GM12801 (cell line): ENCODE data around the gene STK24.

ENCODE experiments used
- CTCF ChIP-seq: IDR thresholded peaks from one replicate; pipeline ENCODE4 v1.5.1; 2011; ENCODE audit warnings: control low read depth; ENCODE audit not compliant: insufficient read length; ENCODE audit errors: extremely low read depth

Gene STK24

GRCh38 chr13:98565726-98566565 is 11.0 kb downstream of the STK24 start:
- no peak for TF ChIP-seq CTCF

- no peak for TF ChIP-seq CTCF
Observed at GRCh38 chr13:98564204-98564603, 12.7 kb downstream of the STK24 start.

- TF ChIP-seq CTCF: no peak
Observed at GRCh38 chr13:98563071-98563470, 13.8 kb downstream of the STK24 start.

- TF ChIP-seq CTCF: no peak
Observed at GRCh38 chr13:98559169-98559568, 17.7 kb downstream of the STK24 start.

- TF ChIP-seq CTCF: no peak
Observed at GRCh38 chr13:98557937-98558792, 18.7 kb downstream of the STK24 start.

GRCh38 chr13:98556968-98557631 is 19.8 kb downstream of the STK24 start:
- TF ChIP-seq CTCF: no peak

GRCh38 chr13:98556142-98556816 is 20.6 kb downstream of the STK24 start:
- TF ChIP-seq CTCF: no peak
